HG02981 (cell line): ENCODE measurements around the gene PLPPR1.
"Not testable (repeated sequence)": the region's sequence is repeated elsewhere in the genome, so short reads cannot be mapped to it uniquely, and the experiment has no call there.

Source experiments
- ATAC-seq: cut with Tn5 transposase; IDR thresholded peaks from one replicate; pipeline ENCODE4 v1.9.1; 2021; ENCODE audit warnings: mild to moderate bottlenecking, moderate library complexity; ENCODE audit not compliant: unreplicated experiment

The PLPPR1 gene

DNA sequence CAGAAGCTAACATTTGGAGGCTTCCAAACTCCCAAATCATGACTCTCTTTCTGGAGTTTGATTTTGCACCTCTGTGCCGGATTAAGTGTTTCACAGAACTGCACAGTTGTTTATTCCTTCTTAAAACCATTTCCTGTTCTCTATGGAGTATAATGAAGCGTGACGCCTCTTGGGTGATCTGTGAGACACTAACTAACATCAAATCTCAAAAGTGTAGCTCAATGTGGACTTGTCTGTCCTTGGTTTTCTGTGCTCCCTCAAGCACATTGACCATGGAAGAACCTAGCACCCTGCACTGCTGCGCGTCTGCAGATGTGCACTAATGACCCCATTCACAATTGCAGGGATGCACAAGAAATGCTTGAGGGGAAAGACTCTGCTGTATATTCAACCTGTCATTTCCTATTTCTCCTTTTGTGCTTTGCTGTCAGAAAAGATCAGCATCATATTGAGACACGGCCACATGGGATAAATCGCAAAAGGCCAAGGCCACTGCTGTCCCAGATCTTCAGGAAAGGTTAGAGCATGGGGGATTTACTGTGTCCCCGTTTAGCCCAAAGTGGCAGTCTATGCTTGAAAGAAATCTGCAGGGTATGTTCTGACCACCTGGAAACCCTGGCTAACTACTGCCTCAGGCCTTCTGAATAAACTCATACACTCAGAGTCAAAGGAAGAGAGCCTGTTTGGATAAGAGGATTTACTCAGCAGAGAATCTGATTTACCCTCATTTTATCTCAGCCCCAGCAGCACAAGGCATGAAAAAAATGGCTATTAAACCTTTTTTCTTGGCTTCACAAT lies 246.6 kb downstream of the PLPPR1 start:
- no peak for ATAC-seq

DNA sequence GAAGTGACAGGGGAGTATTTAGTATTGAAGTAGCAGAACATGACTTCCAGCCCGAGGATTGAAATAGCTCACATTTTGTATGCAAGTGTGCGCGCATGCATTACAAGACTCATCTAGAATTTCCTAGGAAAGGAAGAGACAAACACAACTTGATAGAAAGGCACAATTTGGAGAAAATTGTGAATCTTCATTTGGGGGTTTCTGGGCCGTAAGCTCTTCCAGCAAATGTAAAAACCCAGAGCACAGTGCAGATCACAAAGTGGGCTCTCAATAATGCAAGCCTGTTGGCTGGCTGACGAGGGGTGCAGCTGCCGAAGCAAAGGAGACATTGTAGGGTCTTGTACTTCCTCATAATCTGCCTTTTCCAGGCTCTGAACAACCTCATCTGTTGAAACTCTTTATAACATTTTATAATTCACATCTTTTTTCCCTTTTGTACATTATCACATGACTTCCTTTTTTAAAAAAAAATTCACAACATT lies 247.3 kb downstream of the PLPPR1 start:
- ATAC-seq = no peak

DNA sequence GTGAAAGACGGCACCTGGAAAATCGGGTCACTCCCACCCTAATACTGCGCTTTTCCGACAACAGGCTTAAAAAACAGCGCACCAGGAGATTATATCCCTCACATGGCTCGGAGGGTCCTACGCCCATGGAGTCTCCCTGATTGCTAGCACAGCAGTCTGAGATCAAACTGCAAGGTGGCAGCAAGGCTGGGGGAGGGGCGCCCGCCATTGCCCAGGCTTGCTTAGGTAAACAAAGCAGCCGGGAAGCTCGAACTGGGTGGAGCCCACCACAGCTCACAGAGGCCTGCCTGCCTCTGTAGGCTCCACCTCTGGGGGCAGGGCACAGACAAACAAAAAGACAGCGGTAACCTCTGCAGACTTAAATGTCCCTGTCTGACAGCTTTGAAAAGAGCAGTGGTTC lies 262.5 kb downstream of the PLPPR1 start:
- ATAC-seq = not testable (repeated sequence)

DNA sequence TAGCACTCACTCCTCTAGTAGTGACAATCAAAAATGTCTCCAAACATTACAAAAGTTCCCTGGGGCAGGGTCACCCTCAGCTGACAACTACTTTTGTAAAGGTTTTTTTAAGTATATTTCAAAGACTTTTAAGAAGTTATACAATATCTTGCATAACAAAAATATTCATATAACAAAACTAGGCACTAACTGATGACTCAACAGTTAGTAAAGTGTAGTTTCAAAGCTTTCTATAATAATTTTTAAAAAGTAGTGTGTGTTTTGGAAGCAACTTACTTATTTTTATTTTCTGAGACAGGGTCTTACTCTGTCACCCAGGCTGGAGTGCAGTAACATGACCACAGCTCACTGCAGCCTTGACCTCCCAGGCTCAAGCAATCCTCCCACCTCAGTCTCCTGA lies 271.4 kb downstream of the PLPPR1 start:
- ATAC-seq = no peak

DNA sequence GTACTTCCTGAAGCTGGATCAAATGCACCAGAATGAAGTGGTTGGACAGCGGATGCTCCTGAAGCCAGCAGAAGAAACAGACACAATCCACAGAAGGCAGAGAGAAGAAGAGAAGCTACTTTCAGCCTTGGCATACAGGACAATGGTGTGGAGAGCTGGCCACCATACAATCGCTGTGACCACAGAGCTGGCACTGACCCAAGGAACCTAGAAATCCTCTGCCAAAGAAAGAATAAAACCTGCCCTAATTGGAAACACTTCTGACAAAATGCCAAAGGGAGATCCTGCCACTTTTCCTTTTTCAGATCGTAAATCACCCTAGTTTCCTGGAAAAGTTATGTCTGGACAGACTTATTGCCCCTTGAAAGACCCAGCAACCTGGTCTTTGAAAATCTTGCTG lies 278.5 kb downstream of the PLPPR1 start:
- ATAC-seq = no peak

DNA sequence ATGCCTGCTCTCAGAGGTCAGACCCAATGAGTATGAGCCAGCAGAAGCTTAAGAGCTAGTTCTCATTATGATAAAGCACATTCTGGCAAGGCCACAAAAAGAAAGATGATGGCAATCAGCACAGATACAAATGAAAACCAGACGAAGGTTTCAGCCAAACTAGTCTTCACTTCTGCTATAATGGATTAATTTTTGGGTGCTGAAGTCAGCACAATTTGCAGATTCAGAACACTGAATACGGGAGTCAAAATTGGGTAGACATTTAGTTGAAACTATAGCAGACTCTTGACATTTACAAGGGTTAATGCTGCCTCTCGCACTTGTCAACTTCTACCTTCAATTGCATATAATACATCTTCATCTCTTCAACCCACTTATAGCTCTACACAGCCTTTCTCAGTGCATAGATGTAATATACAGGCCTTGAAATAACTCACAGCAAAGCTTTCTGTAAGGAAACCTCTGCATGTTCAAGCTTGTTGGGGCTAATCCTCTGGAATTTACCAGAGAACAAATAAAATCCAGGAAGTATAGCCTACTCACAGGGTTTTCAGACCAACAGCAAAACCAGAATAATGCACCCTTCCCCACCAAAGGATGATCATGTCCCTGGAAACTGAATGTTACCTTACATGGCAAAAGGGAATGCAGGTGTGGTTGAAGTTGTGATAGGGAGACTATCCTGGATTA lies 279.1 kb downstream of the PLPPR1 start:
- no peak for ATAC-seq

DNA sequence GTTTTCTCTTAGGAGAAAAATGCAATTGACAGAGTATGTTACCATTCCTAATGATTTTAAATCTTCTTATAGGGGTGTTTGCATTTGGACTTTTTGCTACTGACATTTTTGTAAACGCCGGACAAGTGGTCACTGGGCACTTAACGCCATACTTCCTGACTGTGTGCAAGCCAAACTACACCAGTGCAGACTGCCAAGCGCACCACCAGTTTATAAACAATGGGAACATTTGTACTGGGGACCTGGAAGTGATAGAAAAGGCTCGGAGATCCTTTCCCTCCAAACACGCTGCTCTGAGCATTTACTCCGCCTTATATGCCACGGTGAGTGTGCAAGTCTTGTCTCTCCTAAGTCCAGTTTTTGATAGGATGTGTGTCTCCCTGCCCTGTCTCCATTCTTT lies 280.6 kb downstream of the PLPPR1 start:
- ATAC-seq = no peak

DNA sequence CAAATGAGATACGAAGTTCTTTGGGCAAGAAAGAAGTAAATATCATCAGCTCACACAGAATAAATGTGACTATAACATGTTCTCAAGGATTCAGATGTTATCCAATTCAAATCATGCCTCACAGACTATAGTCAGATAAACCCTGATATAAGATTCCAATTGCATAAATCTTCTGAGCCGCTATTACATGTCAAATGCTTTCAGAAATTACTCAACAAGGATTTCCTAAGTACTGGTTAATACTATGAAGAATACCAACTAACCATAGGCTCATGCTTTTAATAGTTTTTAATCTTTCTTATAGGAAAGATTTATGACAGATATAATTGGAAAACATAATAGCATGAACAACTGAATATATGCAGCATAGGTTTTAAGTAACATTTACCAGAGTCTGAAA lies 282.7 kb downstream of the PLPPR1 start:
- no peak for ATAC-seq

DNA sequence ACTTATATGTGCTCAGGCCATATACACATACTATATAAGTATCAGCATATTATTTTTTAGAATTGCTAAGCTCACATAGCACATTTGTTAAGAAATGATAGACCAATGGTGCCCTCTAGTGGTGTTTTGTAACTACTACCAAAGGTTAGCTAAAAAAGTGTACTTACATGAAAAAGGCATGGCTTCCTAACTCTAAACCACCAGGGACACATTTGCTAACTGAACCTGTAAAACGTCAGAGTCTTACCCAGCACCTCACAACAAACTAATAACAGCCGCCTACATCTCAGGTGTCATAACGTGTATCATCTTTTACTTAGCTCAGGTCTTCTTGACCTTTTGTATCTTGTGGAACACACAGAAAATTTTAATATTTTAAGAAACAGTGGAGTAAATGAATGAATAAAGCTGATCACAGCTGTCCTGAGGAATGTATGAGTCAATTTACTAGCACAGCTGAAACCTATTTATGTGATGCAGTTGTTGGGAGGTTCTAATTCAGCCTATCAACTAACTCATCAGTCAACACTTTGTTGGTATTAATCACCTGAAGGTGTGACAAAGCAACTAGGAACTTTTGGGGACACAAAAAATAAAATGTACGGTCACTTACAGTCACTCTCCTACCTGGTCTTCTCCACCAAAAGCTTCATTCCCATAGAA lies 283.4 kb downstream of the PLPPR1 start:
- peak; percentile 92 for ATAC-seq

DNA sequence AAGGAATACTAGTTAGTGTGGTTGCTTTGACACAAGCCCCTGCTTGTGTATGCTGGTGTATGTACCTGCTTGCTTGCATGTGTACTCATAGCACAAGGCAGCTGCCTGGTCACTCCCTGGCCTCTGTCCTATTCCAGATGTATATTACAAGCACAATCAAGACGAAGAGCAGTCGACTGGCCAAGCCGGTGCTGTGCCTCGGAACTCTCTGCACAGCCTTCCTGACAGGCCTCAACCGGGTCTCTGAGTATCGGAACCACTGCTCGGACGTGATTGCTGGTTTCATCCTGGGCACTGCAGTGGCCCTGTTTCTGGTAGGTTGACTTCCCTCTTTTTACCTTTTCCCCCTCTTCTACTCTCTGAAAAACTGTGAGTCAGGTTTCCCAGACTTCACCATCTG lies 284.1 kb downstream of the PLPPR1 start:
- ATAC-seq = no peak

DNA sequence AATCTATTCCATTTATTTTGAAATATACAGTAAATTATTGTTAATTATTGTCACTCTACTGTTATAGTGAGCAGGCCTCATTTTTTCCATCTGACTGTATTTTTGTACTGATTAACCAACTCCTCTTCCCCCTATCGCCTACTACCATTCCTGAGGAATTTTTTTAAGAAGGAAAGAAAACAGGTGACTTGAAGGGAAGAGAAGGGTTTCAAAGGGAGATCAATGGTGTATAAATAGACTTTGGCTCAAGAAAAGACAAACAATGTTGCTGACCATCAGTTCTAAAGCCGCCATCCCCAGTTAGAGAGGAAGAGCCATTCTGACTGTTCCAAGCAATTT lies 286.6 kb downstream of the PLPPR1 start:
- ATAC-seq = no peak

DNA sequence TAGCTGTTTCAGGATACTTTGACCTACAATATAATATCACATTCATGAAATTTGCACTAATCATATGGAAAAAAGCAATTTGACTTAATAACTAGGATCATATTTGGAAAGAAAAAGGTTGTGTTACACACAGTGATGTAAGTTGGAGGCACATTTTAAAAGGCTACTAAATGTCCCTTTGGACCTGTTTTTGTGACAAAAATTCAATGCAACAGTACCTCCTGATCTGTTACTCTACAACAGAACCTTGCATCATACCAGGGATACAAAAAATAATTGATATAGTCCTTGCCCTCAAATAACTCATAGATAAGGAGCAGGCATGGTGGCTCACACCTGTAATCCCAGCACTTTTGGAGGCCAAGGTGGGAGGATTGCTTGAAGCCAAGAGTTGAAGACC lies 289.2 kb downstream of the PLPPR1 start:
- ATAC-seq = no peak

DNA sequence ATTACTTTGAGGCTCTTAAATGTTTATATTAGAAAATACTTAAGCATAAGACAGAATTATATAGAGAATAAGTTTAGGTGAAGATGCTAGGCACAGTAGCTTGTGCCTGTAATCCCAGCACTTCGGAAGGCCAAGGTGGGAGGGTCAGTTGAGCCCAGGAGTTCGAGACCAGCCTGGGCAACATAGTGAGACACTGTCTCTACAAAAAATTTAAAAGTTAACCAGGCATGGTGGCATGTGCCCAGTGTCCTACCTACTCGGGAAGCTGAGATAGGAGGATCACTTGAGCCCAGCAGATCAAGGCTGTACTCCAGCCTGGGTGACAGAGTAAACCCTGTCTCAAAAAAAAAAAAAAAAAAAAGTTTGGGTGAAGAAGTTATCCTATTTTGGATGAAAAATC lies 294.6 kb downstream of the PLPPR1 start:
- ATAC-seq = no peak

DNA sequence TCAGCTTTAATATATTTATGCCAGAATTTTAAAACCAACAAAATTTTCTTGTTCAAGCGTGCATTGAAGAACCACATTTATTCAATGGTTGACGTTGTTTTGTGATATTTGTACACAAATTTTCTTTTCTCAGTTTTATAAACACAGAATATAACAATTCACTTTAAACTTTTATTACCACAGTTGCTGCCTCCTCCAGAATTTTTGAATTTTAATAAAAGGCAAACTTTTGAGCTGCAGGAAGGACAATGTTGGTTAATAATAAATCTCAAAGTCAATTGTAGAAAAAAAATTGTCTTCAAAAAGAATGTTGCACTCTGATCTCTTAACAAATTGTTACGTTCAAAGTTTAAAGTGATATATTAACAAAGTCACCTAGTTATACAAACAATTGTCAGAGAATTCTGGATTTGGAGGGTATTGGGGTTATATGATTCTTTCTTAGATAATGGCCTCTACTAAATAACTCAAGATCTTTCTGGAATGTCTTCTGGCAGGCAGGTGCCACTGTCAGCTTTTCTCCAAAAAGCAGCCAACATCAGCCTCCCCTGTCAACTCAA lies 295.8 kb downstream of the PLPPR1 start:
- ATAC-seq = no peak

DNA sequence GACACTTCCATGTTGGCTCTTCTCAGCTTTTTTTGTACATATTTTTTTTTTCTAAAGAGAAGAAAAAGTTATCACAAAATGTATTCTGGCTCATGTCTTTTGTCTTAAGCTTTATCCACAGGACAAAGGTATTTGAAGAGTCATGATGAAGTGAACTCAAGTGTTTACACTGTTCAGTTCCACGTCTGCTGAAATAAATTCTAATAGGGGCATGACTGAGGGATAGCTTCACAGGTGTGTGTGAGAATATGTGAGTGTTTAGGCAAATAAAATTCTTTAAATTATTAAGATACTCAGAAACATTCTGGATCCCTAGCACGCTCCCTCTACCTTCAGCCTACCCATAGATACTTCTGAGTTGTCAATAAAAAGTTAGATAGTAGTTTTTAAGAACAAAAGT lies 296.5 kb downstream of the PLPPR1 start:
- ATAC-seq = no peak

DNA sequence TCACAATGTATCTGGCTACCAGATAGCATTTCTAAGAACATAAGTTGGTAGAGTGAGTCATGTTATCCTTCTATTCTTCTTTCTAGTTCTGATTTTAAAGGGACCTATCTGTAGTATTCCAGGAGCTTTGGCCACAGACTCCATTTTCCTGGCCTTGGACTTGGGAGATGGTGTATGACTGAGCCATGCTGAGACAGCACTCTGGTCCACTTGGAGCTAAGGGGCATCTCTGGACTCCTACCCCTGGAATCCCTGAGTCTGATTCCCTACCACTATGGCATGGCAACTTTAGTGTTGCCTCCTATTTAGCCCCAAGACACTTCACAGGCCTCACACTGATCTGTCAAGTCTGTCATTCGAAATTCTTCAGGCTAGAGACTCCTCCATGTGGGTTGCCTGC lies 297.5 kb downstream of the PLPPR1 start:
- ATAC-seq = no peak

DNA sequence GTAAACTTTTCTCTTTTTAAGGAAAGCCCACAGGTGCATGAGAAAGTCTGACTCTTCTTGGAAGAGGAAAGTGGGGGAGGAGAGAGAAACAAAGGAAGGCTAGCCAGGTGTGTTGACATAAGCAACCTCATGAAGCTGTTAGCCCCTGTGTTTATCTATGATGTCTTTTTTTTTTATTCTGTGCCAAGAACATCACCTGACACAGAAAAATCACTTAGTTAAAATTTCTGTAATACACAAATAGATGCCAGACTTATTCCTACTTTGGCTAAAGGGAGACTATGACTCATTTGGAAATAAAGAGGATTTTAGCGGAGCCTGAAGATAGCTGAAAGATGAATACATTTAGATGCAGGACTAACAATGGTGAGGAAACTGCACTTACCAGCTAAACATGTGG lies 298.0 kb downstream of the PLPPR1 start:
- no peak for ATAC-seq

DNA sequence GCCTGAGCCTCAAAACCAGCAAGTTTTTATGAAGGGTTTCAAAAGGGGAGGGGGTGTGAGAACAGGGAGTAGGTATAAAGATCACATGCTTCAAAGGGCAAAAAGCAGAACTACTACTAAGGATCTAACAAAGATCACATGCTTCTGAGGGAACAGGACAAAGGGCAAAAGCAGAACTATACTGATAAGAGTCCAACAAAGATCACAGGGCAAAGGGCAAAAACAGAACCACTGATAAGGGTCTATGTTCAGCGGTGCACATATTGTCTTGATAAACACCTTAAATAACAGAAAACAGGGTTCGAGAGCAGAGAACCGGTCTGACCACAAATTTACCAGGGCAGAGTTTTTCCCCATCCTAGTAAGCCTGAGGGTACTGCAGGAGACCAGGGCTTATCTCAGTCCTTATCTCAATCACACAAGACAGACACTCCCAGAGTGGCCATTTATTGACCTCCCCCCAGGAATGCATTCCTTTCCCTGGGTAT lies 298.9 kb downstream of the PLPPR1 start:
- ATAC-seq = not testable (repeated sequence)

DNA sequence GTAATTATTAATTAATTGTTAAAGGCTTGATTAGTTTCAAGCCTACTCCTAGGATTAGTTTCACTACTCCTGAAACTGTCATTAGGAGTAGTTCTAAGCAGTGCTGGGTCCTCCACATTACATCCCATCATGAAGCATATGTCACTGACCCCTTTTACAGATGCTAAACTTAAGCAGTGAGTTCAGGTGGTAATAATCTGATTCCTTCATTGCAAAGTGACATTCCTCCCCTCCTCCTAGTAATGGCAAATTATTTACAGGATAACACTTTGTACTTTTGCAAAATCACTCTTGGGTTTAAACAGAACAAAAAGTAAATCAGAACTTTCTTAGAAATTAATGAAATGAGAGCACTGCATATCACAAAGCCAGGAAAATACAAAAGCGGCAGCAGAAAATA lies 303.8 kb downstream of the PLPPR1 start:
- ATAC-seq = no peak

DNA sequence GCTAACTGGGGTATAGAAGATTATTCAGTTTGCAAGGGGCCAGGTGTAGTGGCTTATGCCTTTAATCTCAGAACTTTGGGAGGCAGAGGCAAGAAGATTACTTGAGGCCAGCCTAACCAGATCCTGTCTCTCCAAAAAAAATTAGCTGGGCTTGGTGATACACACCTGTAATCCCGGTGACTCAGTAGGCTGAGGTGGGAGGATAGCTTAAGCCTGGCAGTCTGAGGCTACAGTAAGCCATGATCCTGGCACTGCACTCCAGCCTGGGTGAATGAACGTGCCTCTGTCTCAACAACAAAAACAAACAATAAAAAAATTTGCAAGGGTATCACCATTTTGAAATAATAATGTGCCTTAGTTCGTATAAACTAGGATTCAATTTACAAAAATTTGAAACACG lies 305.0 kb downstream of the PLPPR1 start:
- no peak for ATAC-seq

DNA sequence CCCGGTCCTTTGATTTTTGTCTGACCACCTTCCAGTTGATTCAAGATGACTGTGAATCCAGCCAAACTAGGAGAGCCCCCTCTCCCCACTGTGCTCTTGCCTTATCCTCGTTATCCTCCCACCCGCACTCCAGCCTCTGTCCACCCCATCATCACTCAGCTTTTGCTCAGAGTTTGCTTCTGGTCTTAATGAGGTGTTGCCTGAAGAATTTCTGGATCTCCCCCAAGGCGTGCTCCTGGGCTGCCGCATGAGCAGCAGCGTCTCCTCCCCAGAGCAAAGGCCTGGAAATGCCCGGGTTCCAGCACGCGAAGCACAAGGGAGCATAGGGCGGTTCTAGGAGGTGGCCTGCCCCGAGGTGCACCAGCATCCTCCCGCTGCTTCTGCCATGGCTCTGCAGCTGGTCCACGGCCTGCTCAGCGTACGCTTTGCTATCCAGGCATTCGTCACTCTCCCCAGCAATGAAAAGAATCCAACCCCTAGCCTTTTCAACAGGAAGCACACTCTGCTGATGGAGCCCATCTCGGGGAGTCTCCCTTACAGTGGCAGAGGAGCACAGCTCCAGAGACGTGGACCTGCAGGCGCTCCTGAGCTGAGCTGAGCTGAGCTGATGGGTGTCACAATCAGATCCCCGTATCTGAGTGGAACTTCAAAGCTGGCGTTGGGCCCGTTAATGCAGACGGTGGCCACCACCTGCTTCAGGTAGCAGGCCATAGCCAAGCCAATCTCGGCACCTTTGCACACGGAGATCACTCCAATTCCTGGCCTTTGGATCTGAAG lies 305.6 kb downstream of the PLPPR1 start:
- no peak for ATAC-seq
